VCaP (cell line): ENCODE measurements around the gene SLC29A3.
A peak's percentile ranks its signal among the peaks of the same experiment; 100 is the strongest.

Source experiments
- H3K27ac ChIP-seq: fragments of 450-650 bp; 2 replicates; pipeline ENCODE4 v1.5.1; 2017
- TF ChIP-seq, protein P1 (sequence below): fragments of 450-650 bp; conservative IDR thresholded peaks from 2 replicates; pipeline ENCODE4 v1.5.1; 2017; ENCODE audit warnings: mild to moderate bottlenecking, moderate library complexity

The SLC29A3 gene

DNA sequence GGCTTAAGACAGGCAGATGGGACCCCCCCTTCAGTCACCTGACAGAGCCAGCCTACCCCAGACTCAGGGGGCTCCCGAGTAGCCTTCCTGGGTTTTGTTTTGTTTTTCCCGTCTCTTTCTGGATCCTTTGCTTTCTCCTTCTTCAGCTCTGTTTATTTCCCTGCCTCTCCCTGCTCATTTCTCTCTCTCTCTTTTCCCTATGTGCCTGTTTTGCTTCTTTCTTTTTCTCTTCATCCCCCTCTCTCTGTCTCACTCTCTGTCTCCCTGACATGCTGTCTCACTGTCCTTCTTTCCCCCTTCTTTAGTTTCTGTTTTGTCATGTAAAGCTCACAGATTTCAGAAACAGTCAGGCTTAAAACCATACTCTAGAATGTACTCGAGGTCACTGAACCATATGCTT, 38.2 kb upstream of the SLC29A3 start:
- H3K27ac ChIP-seq: no peak overlapping the region
- TF ChIP-seq, protein P1, sequence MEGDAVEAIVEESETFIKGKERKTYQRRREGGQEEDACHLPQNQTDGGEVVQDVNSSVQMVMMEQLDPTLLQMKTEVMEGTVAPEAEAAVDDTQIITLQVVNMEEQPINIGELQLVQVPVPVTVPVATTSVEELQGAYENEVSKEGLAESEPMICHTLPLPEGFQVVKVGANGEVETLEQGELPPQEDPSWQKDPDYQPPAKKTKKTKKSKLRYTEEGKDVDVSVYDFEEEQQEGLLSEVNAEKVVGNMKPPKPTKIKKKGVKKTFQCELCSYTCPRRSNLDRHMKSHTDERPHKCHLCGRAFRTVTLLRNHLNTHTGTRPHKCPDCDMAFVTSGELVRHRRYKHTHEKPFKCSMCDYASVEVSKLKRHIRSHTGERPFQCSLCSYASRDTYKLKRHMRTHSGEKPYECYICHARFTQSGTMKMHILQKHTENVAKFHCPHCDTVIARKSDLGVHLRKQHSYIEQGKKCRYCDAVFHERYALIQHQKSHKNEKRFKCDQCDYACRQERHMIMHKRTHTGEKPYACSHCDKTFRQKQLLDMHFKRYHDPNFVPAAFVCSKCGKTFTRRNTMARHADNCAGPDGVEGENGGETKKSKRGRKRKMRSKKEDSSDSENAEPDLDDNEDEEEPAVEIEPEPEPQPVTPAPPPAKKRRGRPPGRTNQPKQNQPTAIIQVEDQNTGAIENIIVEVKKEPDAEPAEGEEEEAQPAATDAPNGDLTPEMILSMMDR: no peak

- no peak overlapping the region for H3K27ac ChIP-seq
- TF ChIP-seq, protein P1: no peak
Observed at GRCh38 chr10:71281646-71282322, 37.3 kb upstream of the SLC29A3 start.

DNA sequence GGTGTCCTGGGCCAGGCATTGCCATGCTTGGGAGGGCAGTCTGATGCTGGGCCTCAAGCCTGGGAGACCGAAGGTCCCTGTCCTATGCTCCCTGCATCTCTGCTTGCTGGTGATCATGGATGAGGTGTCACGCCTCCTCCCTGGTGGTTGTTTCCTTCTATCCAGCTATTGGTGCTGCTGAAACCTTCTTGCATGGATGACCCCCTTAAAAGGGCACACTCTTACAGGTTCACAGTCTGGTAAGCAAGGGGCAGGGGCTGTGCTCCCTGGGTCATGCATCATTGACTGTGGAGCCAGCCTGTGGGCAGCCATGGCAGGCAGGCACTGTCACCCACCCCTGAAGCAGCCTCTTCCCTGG, 36.8 kb upstream of the SLC29A3 start:
- TF ChIP-seq, protein P1: no peak
- H3K27ac ChIP-seq: no peak overlapping the region

- no peak overlapping the region for H3K27ac ChIP-seq
- TF ChIP-seq, protein P1: no peak
Observed at GRCh38 chr10:71283410-71283809, 35.6 kb upstream of the SLC29A3 start.

- no peak overlapping the region for H3K27ac ChIP-seq
- TF ChIP-seq, protein P1: no peak
Observed at GRCh38 chr10:71283876-71284275, 35.2 kb upstream of the SLC29A3 start.

DNA sequence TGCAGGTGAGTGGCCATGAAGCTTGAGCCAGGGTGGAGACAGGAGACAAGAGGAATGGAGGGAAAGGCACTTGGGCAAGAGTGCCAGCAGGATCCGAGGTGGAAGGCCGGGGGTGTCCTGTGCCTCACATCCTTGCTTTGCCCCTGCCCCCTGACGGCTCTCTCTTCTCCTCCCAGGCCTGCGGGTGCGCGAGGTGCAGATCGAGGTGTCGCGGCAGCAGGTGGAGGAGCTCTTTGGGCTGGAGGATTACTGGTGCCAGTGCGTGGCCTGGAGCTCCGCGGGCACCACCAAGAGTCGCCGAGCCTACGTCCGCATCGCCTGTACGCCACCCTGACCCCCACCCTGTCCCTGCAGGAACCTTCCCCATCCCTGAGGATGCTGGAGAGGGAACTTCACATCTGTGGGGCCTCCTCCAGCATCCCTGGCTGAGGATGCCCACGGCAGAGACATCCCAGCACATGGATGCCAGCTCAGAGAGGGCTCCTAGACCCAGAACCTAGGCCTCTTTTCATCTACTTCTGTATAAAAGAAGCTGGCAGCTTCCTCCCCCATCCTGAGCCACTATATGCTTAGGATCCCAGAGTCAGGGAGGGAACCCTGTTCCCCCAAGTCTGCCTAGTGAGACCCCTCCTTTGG, 34.4 kb upstream of the SLC29A3 start:
- TF ChIP-seq, protein P1: no peak
- no peak overlapping the region for H3K27ac ChIP-seq

DNA sequence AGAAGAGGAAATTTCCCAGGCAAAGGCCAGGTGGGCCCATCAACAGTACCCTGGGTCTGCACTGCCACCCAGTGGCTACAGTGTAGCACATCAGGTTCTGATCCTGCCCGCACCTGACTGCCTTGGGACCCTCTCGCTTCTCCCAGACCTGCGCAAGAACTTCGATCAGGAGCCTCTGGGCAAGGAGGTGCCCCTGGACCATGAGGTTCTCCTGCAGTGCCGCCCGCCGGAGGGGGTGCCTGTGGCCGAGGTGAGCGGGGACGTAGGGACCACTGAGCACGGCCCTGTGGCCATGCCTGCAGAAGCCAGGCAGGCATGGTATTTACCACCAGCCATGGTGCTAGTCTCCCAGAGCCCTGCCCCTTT, 33.9 kb upstream of the SLC29A3 start:
- no peak overlapping the region for H3K27ac ChIP-seq
- TF ChIP-seq, protein P1: peak; percentile 89
